GDM1 (cell line): ENCODE results near the gene CYSTM1.
A peak's percentile ranks its signal among the peaks of the same experiment; 100 is the strongest.

ENCODE experiments used
- DNase-seq: peaks from one replicate; lab custom pipeline; 2025; lab: John Stamatoyannopoulos, UW

CYSTM1 gene

GRCh38 chr5:140174465-140175366 lies at the start of gene CYSTM1:
Gene CYSTM1, plus strand, starts transcription at chr5:140175188. Its CDS starts 19,278 bp downstream, at chr5:140194466.
- peak; percentile 78 for DNase-seq

- DNase-seq = no peak
These were observed 49.4 kb upstream of the CYSTM1 start, which contains the start of gene IGIP for GRCh38 chr5:140125637-140126036. Gene IGIP, plus strand, starts transcription at chr5:140125937. Its CDS starts 2,540 bp downstream, at chr5:140128477.

GRCh38 chr5:140126315-140127012 lies 48.5 kb upstream of the CYSTM1 start:
- no peak for DNase-seq

- no peak for DNase-seq
These were observed 46.6 kb upstream of the CYSTM1 start for GRCh38 chr5:140128376-140128775.

GRCh38 chr5:140130949-140131733 lies 43.8 kb upstream of the CYSTM1 start:
- DNase-seq = no peak

GRCh38 chr5:140131967-140132409 lies 43.0 kb upstream of the CYSTM1 start:
- peak; percentile 64 for DNase-seq

GRCh38 chr5:140133514-140134167 lies 41.3 kb upstream of the CYSTM1 start:
- no peak for DNase-seq

- DNase-seq = no peak
These were observed 40.6 kb upstream of the CYSTM1 start for GRCh38 chr5:140134277-140134935.

GRCh38 chr5:140135127-140135526 lies 39.9 kb upstream of the CYSTM1 start:
- no peak for DNase-seq

GRCh38 chr5:140136624-140137023 lies 38.4 kb upstream of the CYSTM1 start:
- DNase-seq = no peak

GRCh38 chr5:140140435-140140834 lies 34.6 kb upstream of the CYSTM1 start:
- no peak for DNase-seq

- DNase-seq = no peak
These were observed 33.7 kb upstream of the CYSTM1 start for GRCh38 chr5:140141241-140141640.

- DNase-seq = no peak
These were observed 32.7 kb upstream of the CYSTM1 start for GRCh38 chr5:140142246-140142645.

GRCh38 chr5:140142856-140143255 lies 32.1 kb upstream of the CYSTM1 start:
- no peak for DNase-seq

- no peak for DNase-seq
These were observed 31.3 kb upstream of the CYSTM1 start for GRCh38 chr5:140143521-140144258.

- no peak for DNase-seq
These were observed 29.7 kb upstream of the CYSTM1 start for GRCh38 chr5:140145256-140145655.

- no peak for DNase-seq
These were observed 29.0 kb upstream of the CYSTM1 start for GRCh38 chr5:140145818-140146522.

- no peak for DNase-seq
These were observed 28.5 kb upstream of the CYSTM1 start for GRCh38 chr5:140146523-140146842.

GRCh38 chr5:140147460-140147859 lies 27.5 kb upstream of the CYSTM1 start:
- no peak for DNase-seq

GRCh38 chr5:140148508-140148907 lies 26.5 kb upstream of the CYSTM1 start:
- no peak for DNase-seq
